GM19438 (cell line): ENCODE data around the gene PRRG3.

Experiments used
- ATAC-seq: cut with Tn5 transposase; IDR thresholded peaks from one replicate; pipeline ENCODE4 v1.9.1; 2021; ENCODE audit warnings: low read depth; ENCODE audit not compliant: unreplicated experiment

The PRRG3 gene

DNA sequence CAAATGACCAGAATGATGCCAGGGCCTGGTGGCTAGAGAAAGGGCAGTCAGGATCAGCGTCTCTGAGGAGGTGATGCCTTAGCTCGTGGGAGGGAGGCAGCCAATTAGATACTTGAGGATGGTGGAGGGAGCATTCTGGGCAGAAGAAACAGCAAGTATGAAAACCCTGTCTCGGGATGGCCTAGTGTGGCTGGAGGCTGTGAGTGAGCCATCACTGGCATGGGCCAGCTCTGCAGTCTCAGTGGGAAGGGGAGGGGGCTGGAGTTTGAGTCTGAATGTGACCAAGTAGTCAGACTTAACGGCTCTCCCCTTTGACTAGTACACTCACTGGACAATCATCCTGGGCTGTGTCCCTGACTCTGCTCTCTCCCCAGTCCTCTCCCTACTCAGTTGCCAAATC lies 46.3 kb downstream of the PRRG3 start:
- no peak for ATAC-seq

- ATAC-seq = no peak
These were observed 47.1 kb downstream of the PRRG3 start for GRCh38 chrX:151742311-151742710.

DNA sequence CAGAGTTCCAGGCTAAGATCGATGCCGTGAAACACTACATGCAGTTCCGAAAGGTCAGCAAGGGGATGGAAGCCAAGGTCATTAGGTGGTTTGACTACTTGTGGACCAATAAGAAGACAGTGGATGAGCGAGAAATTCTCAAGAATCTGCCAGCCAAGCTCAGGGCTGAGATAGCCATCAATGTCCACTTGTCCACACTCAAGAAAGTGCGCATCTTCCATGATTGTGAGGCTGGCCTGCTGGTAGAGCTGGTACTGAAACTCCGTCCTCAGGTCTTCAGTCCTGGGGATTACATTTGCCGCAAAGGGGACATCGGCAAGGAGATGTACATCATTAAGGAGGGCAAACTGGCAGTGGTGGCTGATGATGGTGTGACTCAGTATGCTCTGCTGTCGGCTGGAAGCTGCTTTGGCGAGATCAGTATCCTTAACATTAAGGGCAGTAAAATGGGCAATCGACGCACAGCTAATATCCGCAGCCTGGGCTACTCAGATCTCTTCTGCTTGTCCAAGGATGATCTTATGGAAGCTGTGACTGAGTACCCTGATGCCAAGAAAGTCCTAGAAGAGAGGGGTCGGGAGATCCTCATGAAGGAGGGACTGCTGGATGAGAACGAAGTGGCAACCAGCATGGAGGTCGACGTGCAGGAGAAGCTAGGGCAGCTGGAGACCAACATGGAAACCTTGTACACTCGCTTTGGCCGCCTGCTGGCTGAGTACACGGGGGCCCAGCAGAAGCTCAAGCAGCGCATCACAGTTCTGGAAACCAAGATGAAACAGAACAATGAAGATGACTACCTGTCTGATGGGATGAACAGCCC lies 48.6 kb downstream of the PRRG3 start:
- ATAC-seq = no peak

- ATAC-seq = no peak
These were observed 50.4 kb downstream of the PRRG3 start for GRCh38 chrX:151745651-151746050.

DNA sequence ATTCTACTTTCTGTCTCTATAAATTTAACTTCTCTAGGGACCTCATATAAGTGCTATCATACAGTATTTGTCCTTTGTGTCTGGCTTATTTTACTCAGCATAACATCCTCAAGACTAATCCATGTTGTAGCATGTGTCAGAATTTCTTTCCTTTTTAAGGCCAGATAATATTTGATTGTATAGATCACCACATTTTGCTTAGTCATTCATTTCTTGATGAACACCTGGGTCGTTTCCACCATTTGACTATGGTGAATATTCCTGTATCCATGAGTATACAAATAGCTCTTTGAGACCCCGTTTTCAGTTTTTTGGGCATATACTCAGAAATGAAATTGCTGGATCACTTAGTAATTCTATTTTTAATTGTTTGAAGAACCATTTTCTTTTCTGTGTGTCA lies 51.2 kb downstream of the PRRG3 start:
- no peak for ATAC-seq

DNA sequence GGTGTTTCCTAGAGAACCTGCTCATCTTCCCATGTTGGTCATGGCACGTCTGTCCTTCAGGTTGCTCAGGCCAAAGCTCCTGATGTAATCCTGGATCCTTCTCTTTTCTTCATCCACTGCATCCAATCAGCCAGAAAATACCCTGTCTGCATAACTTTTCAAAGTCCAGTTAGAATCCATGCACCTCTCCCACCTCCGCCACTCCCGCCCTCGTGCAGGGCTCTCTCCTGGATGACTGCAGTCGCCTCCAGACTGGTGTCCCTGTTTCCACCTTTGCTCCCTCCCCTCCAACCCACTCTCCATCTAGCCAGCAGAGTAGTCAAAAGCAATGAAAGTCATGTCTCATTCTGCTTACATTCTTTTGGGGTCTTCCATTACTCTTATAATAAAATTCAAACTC lies 55.3 kb downstream of the PRRG3 start:
- ATAC-seq = no peak

- no peak for ATAC-seq
These were observed 57.6 kb downstream of the PRRG3 start for GRCh38 chrX:151752847-151753246.

DNA sequence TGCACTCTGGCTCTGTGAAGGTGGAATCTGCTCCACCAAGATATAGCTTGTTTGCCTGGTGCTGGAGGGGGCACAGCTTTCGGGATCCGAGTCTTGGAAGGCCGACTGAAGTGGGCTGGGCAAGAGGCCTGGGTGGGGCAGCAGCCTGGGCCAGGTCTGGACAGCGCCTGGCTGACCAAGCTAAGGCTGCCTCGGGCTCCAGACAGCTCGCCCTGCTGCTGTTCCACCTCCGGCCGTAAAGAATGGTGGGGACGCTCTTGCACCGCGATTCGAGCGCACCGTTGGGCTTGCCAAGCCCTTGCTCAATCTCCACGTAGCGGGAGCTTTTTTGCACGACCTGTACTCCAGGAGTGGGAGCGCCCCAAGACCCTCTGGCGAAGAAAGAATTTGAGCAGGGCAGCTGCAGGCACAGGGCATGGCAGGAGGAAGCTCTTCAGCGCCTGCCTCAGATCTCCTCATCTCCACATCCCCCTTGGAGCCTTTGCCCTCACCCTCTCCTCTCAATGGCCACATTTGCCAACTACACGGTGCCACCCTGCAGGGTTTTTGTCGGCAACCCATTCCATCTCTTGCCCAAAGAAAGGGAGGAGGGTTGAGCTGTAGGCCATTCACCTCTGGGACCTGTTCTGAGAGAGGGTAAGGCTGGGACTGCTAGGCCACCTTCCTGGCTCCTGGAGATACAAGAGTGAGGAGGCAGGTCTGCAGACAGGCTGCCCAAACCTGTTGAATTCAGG lies 58.2 kb downstream of the PRRG3 start:
- ATAC-seq = peak; percentile 78

- no peak for ATAC-seq
These were observed 58.8 kb downstream of the PRRG3 start for GRCh38 chrX:151754047-151754429.

DNA sequence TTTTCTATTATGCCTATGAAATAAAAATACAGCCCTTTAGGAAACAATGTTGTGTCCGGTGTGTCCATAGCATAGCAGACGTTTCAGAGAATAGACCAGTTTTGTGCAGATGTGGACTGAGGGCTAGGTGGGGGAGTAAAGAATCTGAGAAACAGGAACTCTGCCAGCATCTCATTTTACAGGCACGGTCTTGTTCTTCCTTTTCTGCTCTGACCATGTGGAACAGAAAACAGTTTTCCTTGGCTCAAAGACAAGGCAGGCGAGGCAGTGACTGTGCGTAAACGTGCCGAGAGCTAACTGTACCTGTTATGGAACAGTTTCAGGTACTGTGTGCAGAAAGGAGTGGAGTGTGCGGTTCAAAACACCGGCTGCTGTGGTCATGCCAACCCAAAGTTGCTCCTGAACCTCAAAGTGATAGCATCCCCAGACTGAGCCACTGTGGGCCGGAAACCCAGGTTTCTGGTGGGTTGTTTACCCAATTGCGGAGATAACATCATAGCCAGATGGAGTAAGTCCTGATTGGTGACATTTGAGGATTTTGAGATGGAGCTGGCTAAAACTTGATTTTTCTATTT lies 59.5 kb downstream of the PRRG3 start:
- ATAC-seq = no peak
